Measurements from ENCODE around the gene MLXIPL.
"Not testable (repeated sequence)": the region's sequence is repeated elsewhere in the genome, so short reads cannot be mapped to it uniquely, and the experiment has no call there.

MLXIPL gene

DNA sequence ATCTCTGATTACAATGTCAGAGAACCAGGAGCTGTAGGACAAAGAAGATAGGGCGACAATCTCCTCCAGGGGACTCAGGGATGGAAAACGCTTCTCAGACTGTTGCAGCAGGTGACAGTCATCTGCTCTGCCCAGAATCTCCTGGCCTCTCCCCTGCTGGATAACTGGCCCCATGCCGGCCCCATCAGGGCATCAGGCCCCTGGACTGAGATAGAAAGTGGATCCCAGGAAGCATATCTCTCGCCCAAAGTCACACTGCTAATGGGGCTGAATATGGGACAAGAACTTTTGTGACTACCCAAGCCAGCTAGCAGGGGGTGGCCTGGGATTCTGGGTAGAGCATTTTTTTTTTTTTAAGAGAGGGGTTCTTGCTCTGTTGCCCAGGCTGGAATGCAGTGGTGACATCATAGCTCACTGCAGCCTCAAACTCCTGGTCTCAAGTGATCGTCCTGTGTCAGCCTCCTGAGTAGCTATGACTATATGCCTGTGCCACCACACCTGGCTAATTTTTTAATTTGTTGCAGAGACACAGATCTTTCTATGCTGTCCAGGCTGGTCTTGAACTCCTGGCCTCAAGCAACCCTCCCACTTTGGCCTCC lies 20.5 kb upstream of the MLXIPL start:
- no peak for DNase-seq

DNA sequence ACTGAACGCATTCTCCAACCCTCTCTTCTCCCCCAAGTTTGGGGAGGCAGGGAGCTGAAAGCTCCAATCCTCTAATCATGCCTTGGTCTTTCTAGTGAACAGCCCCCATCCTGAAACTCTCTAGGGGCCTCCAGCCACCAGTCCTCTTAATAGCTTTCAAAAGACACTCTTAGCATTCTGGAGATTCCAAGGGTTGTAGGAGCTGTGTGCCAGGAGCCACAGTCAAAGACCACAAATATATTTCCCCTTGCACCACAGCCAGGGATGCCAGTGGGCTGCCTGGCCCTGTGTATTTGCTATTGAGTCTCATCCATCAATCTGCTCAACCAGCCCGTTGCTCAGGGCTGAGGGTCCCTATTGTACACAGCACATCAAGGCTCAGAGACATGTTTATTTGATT lies 18.5 kb upstream of the MLXIPL start:
- no peak for DNase-seq

DNA sequence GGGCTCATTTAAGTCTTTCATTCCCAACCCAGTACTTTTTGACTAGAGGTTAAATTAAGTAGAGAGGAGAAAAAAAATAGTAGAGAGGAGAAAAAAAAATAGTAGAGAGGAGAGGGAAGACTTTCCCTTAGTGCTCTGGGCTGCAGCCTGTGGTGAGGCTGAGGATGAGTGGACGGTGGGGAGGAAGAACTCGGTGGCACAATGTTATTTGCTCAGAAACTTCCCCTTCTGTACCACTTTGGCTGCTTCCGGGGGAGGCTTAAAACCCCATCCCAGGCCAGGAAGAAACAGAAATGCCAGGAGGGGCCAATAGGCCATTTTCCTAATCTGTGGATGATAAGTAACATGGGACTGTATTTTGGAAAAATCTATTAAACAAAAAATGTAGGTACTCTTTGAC lies 14.6 kb upstream of the MLXIPL start:
- DNase-seq = no peak

DNA sequence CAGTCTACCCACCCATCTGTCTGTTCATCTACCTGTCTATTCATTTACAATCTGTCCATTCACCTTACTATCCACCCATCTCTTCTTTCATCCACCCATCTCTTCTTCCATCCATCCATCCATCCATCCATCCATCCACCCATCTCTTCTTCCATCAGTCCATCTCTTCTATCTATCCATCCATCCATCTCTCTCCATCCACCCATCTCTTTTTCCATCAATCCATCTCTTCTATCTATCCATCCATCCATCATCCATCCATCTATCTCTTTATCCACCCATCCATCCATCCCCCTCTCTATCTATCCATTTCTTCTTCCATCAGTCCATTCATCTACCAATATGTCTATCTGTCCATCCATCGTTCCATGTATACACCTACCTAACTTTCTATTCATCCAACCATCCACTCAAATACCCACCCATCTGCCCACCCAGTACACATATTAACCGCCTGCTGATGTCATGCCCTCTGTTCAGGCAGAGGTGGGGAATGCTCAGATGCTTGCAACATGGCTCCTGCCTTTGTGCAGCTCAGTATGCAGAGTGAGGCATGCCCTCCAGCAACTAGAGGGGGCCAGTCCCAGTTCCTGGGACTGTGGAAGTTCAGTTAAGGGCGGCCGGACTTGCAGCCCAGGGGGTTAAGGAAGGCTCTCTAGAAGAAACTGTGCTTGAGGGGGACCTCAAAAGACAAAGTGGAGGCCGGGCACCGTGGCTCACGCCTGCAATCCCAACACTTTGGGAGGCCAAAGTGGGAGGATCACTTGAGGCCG lies 11.3 kb upstream of the MLXIPL start:
- DNase-seq = no peak

DNA sequence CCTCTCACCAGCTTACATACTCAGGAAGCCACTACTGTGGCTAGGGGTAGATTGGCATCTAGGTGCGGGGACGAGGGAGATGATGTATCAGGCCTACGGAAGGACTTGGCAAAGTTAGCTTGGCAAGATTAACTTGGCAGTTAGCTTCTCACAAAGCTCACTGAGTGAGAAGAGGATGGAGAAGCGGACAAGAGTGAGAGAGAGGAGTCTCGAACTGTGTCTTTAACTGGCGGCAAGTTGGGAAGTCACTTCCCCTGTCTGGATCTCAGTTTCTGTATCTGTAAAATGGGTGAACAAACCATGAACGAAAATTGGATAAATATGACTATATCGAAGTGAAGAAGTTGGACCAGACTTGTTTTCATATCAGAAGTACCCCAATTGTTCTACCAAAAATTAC lies 9.5 kb upstream of the MLXIPL start:
- no peak for DNase-seq

DNA sequence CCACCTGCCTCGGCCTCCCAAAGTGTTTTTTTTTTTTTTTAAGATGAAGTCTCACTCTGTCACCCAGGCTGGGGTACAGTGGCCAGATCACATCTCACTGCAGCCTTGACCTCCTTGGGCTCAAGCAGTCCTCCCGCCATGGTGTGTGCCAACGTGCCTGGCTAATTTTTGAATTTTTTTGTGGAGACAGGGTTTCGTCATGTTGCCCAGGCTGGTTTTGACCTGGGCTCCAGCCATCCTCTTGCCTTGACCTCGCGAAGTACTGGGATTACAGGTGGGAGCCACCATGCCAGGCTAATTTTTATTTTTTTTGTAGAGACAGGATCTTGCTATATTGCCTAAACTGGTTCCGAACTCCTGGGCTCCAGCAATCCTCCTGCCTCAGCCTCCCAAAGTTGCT lies 9.0 kb upstream of the MLXIPL start:
- DNase-seq = no peak

DNA sequence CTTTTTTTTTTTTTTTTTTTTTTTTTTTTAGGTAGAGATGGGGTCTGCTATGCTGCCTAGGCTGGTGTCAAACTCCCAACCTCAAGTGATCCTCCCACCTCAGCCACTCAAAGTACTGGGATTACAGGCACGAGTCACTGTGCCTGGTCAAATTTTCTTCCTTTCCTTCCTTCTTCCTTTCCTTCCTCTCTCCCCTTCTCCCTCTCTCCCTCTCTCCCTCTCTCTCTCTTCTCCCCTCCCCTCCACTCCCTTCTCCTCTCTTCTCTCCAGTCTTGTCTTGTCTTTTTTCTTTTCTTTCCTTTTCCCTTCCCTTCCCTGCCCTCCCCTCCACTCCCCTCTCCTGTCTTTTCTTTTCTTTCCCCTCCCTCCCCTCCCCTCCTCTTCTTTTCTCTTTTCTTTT lies 7.2 kb upstream of the MLXIPL start:
- DNase-seq = no peak

DNA sequence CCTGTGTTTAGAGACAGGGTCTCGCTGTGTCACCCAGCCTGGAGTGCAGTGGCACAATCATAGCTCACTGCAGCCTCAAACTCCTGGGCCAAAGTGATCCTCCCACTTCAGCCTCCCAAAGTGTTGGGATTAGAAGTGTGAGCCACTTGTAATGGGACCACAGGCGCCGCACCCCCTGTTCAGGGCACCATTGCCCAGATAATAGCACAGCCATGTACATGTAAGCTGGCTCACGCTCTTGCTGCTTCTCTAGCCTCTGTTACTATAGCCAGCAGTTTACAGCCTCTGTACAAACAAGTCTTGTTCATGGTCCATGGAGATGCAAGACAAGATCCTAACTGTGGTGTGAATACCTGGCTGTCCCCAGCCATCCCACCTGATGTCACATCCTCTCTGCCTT lies 4.2 kb upstream of the MLXIPL start:
- DNase-seq = no peak

DNA sequence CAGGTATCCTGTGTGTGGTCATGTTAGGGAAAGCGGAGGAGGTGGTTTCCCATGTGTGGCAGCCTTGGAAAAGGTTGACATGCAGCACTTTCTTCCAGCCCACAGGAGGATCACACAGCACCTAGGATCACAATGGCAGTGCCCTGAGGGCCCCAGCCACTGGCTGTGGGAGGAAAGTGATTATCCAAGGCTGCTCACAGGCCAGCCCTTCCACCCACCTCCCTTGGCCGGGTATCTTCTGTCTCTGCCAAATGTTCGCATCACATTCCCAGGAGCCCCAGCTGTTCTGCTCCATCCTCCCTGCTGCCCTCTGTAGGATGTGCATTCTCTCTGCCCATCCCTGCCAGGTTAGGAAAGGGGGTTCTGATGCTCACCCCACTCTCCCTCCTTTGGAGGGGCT lies 2.5 kb upstream of the MLXIPL start:
- DNase-seq = no peak

DNA sequence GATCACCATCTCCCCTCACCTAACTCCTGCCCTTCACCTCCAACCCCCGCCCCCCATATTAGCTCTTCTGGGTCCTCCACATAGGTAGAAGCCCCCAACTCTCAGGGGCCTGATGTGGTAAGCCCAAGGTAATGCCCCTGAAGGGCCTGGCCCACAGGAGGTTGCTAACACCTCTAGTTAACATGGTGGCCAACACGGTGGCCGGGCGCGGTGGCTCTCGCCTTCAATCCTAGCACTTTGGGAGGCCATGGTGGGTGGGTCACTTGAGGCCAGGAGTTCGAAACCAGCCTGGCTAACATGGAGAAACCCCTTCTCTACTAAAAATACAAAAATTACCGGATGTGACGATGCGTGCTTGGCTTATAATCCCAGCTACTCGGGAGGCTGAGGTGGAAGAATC lies 954 bp upstream of the MLXIPL start:
- DNase-seq = no peak

DNA sequence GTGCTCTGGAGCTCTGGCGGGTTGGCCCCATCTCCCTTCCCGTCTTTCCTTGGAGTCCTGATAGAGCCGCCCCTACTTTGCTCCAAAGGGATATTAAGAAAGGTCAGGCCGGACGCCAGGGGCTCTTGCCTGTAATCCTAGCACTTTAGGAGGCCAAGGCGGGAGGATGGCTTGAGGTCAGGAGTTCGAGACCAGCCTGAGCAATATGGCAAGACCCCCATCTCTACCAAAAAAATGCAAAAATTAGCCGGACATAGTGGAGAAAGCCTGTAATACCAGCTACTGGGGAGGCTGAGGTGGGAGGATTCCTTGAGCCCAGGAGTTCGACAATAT lies 313 bp upstream of the MLXIPL start:
- DNase-seq = no peak

DNA sequence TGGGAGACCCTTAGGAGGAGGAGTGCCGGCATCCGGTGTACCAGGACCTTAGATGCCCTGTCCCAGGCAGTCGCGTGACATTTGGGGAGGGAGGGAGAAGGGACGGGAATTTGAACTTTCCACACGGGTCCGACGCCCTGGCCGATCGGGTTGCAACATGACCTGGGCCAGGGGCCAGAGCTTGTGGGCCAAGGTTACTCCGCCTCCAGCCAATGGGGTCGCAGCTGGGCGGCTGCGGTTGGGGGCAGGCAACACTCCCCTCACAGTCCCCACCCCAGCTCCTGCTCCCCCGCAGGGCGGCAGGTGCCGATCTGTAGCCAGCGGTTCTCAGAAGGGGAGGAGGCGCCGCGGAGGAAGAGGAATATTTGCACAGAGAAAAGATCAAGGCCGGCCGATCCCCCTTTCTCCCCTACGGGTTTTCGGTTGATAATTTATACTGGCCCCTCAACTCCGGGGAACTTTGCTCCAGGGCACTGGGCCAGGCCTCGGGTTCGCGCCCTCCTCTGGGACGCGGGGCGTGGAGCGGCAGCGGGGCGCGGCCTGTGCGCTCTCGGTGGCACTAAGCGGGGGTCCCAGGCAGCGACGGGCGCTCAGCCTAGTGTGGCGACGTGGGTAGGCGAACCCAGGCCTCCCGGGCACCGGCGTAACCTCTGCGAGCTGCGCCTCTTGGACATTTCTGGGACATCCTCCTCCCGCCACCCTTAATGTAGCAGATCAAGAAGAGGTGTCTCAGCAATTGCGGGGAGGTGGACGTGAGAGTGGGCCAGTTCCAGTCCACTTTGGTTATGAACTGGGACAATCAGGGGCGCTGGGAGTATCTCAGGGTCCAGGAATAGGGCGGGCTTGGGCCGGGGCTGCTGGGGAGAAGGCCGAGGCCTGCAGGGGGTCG lies 1.2 kb downstream of the MLXIPL start:
- DNase-seq = no peak

DNA sequence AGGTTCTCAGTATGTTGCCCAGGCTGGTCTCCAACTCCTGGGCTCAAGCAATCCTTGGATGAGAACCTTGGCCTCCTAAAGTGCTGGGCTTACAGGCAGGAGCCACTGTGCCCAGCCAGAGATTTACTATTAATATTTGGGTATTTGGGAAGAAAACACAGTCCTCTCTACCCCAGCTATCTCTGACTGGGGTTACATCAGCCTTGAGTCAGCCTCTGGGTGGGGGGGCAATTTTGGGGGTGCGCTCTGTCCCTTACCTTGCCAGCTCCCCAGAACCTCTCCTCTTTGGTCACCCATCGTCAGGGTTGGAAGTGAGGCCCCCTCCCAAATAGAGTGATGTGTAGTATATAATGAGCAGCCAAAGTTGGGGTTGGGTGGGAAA lies 1.8 kb downstream of the MLXIPL start:
- DNase-seq = no peak

DNA sequence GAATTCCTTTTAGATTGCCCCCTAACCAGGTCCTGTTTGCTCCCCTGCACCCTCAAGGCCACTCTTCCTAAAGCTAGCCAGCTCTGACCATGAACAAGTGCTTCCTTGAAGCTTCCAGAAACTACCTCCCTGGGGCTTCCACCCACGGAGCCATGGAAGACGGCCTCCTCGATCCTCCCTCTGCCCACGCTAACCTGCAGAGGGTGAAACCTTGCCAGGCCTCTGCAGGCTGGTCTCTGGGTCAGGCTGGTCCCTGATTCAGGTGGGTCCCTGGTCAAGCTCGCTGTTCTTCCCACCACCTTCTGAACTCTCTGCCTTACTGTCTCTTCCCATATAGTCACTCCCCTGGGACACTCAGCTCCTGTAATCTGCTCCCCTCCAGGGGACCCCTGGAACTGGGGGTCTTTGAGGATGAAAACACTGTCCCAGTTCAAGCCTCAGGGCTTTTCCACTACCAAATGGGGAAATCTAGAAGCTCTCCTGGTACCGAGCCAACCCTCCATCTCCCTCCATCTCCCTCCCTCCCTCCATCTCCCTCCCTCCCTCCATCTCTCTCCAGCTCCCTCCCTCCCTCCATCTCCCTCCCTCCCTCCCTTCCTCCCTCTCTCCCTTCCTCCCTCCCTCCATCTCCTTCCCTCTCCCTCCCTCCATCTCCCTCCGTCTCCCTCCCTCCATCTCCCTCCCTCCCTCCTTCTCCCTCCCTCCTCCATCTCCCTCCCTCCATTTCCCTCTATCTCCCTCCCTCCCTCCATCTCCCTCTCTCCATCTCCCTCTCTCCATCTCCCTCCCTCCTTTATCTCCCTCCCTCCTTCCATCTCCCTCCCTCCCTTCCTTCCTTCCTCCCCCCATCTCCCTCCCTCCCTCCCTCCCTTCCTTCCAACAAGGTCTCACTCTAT lies 2.9 kb downstream of the MLXIPL start:
- no peak for DNase-seq

DNA sequence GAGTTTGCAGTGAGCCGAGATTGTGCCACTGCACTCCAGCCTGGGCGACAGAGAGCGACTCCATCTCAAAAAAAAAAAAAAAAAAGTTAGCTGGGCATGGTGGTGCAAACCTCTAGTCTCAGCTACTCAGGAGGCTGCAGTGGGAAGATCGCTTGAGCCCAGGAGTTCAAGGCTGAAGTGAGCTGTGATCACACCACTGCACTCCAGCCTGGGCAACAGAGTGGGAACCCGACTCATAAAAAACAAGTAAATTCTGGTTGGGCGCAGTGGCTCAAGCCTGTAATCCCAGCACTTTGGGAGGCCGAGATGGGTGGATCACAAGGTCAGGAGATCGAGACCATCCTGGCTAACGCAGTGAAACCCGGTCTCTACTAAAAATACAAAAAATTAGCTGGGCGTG lies 4.9 kb downstream of the MLXIPL start:
- not testable (repeated sequence) for DNase-seq

DNA sequence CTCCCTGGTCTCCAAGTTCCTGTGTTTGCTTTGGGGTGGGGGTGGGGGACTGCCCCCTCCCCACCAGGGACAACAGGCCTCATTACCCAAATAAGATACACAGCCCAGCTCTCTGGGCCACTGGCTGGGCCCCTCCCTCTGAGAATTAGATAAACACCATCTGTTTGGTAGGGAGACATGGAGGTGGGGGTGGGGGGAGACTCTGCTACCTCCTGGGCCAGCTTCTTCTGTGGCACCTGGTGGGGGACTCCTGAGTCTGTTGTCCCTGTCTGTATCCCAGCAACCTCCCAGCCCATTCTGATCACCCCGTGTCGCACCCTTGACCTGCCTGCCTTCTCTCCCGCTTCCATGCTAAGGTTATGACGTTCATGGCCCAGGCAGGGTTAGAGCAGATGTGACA lies 5.8 kb downstream of the MLXIPL start:
- no peak for DNase-seq

DNA sequence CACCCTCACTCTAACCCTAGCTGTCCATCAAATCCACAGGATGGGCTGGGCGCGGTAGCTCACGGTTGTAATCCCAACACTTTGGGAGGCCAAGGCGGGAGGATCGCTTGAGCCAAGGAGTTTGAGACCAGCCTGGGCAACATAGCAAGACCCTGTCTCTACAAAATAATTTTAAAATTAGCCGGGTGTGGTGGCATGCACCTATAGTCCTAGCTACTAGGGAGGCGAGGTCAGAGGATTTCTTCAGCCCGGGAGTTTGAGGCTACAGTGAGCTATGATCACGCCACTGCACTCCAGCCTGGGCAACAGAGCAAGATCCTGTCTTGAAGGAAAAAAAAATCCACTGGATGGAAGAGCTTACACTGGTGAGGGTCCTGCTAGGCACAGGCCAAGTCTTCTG lies 6.8 kb downstream of the MLXIPL start:
- DNase-seq = not testable (repeated sequence)

DNA sequence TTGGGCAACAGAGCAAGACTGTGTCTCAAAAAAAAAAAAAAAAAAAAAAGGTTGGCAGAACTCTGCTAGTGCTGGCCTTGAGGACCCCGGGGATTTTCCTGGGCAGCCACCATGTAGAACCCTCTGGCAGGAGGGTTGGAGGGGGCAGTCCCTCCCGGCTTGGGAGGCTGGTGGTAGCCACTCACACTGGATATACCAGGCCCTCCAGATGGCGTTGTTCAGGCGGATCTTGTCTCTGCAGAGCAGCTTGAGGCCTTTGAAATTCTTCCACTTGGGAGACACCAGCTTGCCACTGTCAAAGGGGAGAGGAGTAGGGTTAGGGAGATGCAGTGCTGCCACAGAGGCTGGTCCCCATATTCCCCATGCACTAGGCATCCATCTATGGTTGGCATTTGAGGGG lies 8.4 kb downstream of the MLXIPL start:
- peak; percentile 27 for DNase-seq

DNA sequence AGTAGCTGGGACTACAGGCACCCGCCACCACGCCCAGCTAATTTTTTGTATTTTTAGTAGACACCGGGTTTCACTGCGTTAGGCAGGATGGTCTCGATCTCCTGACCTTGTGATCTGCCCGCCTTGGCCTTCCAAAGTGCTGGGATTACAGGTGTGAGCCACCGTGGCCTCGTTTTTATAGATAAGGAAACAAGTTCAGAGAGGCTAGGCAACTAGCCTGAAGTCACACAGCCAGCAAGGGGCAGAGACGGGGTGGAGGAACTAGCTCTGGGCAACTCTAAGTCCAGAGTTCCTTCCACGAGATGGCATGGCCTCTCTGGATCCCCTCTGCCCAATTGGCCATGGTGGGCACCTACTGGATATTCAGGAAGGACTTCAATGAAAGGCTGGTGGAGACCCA lies 9.4 kb downstream of the MLXIPL start:
- not testable (repeated sequence) for DNase-seq

DNA sequence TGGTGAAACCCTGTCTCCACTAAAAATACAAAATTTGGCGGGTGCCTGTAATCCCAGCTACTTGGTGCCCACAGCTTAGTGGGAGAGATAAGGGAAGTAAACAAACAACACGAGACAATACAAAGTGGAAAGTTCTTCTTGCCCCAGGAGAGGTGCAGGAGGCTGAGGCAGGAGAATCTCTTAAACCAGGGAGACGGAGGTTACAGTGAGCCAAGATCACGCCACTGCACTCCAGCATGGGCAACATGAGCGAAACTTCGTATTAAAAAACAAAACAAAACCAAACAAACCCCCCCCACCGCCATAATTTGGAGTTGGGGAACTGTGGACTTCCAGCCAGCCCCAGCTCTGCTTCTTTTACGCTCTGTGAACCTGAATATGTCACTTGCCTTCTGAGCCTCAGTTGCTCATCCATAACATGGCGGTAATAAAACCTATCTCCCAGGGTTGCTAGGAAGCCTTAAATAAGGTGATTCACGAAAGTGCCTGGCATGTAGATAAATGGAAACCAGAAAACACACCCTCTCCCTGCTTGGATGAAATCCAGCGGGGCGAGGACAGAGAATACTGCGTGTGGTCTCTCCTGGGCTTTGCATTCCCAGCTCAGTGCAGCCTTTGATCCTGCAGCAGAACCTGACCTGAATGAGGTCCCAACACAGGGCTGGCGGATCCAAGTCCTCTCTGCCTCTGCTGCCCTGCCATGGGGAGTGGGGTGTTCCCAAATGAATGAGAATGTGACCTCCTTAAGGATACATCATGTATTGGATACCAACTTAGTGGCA lies 10.2 kb downstream of the MLXIPL start:
- DNase-seq = no peak

DNA sequence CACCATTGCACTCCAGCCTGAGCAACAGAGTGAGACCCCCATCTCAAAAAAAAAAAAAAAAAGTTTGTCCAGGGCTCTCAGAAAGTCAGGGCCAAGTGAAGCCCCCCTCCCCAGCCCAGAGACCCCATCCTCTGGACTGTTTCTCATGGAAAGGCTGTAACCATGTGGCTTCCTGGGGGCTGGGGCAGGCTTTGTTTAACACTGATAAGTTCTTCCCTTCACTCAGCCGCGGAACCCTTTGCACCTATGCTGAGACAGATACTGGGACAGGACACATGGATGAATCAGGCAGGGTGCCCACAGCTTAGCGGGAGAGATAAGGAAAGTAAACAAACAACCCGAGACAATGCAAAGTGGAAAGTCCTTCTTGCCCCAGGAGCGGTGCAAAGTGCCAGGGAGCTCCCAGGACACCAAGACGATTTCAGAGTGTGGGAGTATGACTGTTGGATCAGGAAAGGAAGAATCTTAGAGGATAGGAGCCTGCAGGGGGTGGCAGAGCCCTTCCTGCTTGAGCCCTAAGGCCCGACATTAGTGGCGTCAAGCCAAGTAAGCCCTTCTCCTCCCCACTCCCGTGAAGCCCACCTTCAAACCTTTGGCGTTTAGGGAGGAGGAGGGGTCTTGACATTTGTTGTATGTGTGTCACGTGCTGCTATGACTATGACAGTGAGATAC lies 11.6 kb downstream of the MLXIPL start:
- DNase-seq = peak; percentile 20
